AG09319 (cell line): Measurements from ENCODE around the gene TRMT61B.

Experiments
- DNase-seq: peaks from one replicate; pipeline ENCODE4 v3.0.0-alpha.2; 2010; ENCODE audit warnings: low read depth; ENCODE audit errors: extremely low read depth
- CTCF ChIP-seq: IDR thresholded peaks from 2 replicates; pipeline ENCODE4 v1.5.1; 2011; ENCODE audit warnings: low read depth, mild to moderate bottlenecking, inconsistent platforms, low read length, moderate library complexity

TRMT61B gene

GRCh38 chr2:28855977-28856376 lies 14.1 kb downstream of the TRMT61B start:
- no peak for TF ChIP-seq CTCF
- DNase-seq = no peak

- no peak for TF ChIP-seq CTCF
- DNase-seq = no peak
These were observed 14.9 kb downstream of the TRMT61B start for GRCh38 chr2:28855193-28855592.

- no peak for TF ChIP-seq CTCF
- no peak for DNase-seq
These were observed 28.1 kb downstream of the TRMT61B start for GRCh38 chr2:28842042-28842441.

- DNase-seq = no peak
- TF ChIP-seq CTCF = no peak
These were observed 31.1 kb downstream of the TRMT61B start for GRCh38 chr2:28838971-28839370.

- no peak for DNase-seq
- no peak for TF ChIP-seq CTCF
These were observed 34.3 kb downstream of the TRMT61B start for GRCh38 chr2:28835781-28836180.

- no peak for TF ChIP-seq CTCF
- DNase-seq = no peak
These were observed 36.2 kb downstream of the TRMT61B start for GRCh38 chr2:28833740-28834470.

- DNase-seq = no peak
- no peak for TF ChIP-seq CTCF
These were observed 41.7 kb downstream of the TRMT61B start for GRCh38 chr2:28828382-28828781.
